Left lobe of liver (tissue), 2 donors: ENCODE results near the gene AP2A2. TPM values are rescaled to one million over a fixed set of nuclear protein-coding genes. Genes with fewer than 3 reads are reported as not detected.
A peak's percentile ranks its signal among the peaks of the same experiment; 100 is the strongest.

Source experiments
- ATAC-seq: fragments of 200-7000 bp; cut with Tn5 transposase; one replicate; pipeline ENCODE4 v1.9.1; 2020; ENCODE audit warnings: mild to moderate bottlenecking, moderate library complexity
- DNase-seq: peaks from one replicate; pipeline ENCODE4 v3.0.0-alpha.2; 2020; ENCODE audit warnings: low spot score
- total RNA-seq: library from RNA; stranded (reverse); gene quantifications from one replicate; pipeline ENCODE4 v1.2.1, GENCODE V29; 2021
- donor health status: DM: no; HTN: no; CAD: no; lungs with moderate emphysema.
- donor health status: DM: no; HTN: yes; CAD: no.

Gene AP2A2
- total RNA-seq, 1 donor from 2014 or later, result 53.7 TPM

DNA sequence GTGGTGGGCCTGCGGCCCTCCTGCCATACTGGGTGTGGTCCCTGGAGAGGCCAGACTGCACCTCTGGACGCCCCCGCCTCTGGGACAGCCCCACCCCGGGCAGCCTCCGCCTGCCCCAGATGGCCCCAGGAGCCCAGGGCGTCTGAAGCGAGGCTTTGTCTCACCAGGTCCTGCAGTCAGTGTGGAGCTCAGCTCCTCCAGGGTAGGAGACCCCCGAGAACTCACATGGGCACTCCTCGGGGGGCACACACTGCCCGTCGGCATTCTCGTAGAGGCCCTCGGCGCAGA lies 100.4 kb downstream of the AP2A2 start:
- no peak for DNase-seq

GRCh38 chr11:1026641-1027482 lies 101.2 kb downstream of the AP2A2 start:
- DNase-seq, result no peak
- ATAC-seq, result no peak

More for the DNA sequence above, 100.4 kb downstream of the AP2A2 start:
- ATAC-seq, result no peak

DNA sequence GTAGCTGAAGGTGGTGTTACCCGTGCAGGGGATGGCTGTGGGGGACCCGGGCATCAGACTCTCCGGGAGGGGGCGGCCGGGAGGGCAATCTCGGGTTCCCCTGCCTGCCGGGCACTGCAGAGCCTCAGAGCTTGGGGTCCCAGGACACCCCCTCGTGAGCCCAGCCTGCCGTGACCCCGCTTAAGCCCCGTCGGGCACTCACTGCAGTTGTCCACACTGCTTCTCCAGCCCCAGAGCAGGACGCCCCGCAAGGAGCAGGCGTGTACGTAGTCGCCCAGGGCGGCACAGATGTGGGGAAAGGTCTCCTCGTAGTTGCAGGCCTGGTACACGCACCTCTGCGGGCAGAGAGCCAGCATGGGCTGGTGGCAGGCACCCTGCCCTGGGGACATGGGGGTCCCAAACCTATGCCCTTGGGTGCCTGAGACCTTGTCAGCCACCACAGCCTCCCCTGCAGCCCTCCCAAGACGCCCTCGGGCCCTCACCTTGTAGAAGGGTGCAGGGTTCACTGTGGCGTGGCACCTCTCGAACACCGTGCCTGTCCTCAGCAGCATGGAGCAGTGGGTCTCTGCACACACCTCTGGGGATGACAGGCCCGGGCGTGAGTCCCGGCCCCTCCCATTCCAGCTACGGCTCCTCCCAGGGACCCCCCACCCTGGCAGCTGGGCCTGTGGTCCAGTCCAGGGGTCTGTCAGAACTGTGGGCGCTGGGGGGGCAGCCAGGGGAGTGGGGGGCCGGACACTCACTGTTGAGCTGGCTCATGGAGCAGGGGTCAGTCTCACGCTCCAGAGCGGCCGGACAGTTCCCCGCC lies 102.0 kb downstream of the AP2A2 start:
- no peak for ATAC-seq
- DNase-seq, result no peak

DNA sequence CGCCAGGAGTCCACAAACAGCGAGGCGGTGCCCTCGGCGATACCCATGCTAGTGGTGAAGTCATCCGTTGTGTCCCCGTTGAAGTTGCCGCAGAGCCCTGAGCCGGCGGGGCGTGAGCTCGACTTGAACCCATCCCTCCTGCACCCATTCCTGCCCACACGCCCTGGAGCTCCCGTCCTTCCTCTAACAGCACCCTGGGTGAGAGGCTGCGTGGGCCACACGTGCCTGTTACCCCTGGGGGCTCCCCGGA lies 102.5 kb downstream of the AP2A2 start:
- ATAC-seq (no peak), DNase-seq (no peak)

DNA sequence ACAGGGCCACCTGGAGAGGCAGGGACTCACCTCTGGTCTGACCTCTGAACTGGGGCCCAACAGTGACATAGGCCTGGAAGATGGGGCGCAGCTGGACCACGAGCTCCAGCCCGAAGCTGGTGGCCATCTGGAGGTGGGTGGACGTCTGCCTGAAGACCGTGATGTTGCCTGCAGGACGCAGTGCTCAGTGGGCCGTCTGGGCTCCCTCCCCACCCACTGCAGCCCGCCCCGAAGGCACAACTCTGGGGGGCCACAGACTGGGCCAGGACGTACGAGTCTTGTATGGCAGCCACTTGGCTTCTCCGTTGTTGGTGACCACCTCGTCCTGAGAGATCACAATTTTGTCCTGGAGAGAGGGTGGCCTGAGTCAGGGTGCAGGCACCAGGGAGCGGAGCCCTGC lies 102.9 kb downstream of the AP2A2 start:
- no peak for ATAC-seq
- DNase-seq, result no peak

DNA sequence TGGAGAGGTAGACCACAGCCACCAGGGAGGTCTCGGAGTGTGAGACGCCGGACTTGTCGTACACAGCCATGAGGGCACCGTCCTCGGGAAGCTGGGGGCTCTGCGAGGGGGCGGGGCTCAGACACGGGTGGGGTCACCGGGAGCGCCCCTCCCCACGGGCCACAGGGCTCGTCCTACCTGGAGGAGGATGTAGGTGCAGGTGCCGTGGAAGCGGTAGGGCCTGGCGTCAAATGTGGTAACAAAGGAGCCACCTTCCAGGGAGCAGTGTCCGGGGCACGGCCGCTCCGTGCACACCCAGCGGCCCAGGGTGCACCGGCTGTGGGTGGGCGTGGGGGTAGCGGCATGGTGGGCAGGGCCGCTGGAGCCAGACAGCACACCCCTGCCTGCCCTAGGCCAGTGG lies 103.4 kb downstream of the AP2A2 start:
- ATAC-seq (no peak), DNase-seq (no peak)

GRCh38 chr11:1029654-1030053 lies 104.0 kb downstream of the AP2A2 start:
- ATAC-seq (peak; percentile 3), DNase-seq (no peak)

DNA sequence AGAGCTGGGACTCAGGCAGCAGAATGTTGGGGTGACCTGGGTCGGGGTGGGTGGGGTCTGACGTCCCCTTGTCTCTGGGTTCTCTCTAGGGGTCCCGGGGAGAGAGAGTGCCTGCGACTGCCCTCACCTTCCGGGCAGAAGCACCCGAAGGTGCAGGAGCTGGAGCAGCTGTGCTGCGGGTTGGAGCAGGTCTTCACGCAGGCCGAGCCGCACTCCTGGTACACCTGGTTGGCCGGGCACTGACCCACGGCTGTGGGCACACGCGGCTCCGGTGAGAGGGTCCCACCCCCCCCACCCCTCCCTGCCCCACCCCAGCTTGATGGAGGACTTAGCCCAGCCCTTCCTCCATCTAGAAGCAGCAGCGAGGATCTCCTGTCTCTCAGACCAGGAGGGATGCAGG lies 104.4 kb downstream of the AP2A2 start:
- ATAC-seq (no peak), DNase-seq (no peak)

- ATAC-seq (no peak), DNase-seq (no peak)
Observed at GRCh38 chr11:1030556-1030955, 104.9 kb downstream of the AP2A2 start.

DNA sequence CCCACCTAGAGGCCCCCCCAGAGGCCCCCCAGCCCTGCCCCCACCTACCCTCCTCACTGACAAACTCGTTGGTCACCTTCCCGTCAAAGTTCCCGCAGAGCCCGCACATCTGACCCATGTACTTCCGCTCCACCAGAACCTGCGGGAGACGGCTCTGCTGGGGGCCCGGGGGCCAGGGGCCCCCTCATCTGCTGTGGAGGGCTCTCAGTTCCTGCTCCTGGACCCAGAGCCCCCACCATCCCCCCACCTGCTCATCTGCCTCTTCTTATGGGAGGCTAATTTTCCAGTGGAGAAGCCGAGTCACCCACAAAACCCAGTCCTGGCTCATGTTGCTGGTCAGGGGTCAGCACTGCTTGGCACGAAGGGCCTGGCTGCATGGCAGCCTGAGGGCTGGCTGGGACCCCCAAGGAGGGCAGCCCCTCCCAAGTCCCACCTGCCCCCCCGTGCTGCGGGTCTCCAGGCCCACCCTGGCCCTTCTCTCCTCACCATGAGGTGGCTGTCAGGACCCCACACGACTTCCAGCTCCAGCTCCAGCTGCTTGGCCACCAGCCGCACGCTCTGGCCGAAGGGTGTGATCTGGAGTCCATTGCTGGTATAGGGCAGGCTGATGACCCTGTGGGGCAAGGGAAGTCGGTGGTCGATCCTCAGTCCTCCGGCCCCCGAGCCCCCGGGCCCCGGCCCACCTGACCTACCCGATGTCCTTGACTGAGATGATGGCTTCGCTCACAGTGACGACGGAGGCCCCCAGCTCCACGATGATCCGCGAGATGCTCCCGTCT lies 105.6 kb downstream of the AP2A2 start:
- no peak for DNase-seq
- ATAC-seq, result no peak

DNA sequence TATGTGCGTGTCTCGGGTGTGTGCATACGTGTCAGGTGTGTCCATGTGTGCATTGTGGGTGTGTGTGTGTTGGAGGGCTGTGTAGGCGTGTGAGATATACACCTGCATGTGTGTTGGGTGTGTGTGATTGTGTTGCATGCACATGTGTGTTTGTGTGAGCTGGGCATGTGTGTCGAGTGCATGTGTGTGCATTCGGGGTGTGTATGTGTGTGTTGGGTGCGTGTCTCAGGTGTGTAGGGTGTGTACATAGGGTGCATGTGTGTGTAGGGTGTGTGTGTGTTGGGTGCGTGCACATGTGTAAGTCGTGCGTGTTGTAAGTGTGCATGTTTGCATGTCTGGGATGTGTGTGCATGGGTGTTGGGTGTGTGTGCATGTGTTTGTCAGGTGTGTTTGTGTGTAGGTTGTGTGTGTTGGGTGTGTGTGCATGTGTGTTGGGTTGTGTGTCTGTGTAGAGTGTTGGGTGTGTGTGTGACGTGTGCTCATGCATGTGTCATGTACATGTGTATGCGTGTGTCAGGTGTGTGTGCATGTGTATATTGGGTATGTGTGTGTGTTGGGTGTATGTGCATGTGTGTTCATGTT lies 106.7 kb downstream of the AP2A2 start:
- DNase-seq, result no peak
- ATAC-seq, result no peak

- ATAC-seq, result no peak
- no peak for DNase-seq
Observed at GRCh38 chr11:1033016-1033798, 107.5 kb downstream of the AP2A2 start.

- ATAC-seq (peak; percentile 18), DNase-seq (no peak)
Observed at GRCh38 chr11:1034001-1034400, 108.3 kb downstream of the AP2A2 start.

GRCh38 chr11:1034456-1035295 lies 109.0 kb downstream of the AP2A2 start:
- DNase-seq (no peak), ATAC-seq (peak; percentile 7)

DNA sequence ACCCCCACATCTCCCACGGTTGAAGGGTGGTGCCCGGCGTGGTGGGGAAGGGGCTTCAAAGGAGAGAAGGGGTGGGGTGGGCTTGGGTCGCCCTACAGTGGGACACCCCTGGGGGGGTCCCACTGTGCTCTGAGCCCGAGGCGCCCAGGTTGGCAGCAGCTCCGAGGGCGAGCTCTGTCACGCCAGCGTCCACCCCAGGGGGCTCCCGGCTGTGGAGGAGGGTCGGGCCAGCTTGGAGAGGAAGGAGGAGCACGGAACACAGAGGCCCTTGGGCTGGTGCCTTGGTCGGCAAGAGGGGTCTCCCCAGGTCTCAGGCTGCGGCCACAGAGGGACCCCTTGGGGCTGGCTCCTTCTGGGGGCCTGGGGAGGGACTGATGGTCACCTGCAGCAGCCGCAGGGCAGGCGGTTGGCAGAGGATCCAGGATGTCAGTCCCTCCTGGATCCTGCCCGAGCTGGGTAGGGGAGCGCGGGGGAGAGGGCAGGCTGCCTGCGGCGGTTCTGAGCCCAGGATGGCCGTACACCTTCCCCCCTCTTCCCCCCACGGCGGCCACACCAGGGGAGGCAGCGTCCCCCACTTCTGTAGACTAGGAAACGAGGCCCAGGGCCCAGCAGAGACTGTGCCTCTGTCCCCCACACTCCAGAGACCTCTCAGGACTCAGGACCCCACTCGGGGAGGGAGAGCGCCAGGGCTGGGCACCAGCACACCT lies 110.1 kb downstream of the AP2A2 start:
- no peak for ATAC-seq

DNA sequence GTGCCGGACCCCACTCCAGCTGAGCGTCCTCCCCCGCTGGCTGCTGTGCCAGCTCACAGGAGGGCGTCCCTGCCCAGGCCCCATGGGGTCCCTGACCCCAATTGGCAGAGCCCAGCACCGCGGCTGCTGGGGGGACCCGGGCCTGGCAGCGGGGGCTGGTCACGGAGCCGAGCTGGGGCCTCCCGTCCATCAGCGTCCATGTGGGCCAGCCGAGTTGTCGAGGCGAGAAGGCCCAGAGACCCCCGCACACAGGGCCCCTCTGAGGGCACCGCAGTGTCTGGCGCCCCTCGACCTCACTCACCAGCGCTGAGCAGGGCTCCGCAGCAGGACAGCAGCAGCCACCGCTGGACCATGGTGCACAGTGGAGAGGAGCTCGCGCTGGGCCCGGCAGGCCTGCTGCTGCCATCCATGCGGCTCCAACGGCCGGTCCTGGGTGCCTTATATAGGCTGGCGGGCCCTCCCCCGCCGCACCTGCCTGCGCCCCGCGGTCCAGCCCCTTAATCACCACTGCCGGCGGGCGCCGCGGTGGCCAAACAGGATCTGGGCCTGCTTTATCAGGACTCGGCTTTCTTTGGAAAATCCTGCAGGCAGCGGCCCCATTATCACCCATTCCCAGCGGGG lies 110.7 kb downstream of the AP2A2 start, which contains the start of gene MUC6:
Gene MUC6 (minus strand): TSS at position 416 of the 621 bp plus-strand sequence. CDS start 63 bp downstream, at position 353.
- ATAC-seq (no peak), DNase-seq (no peak)

More for the DNA sequence above, 110.1 kb downstream of the AP2A2 start:
- no peak for DNase-seq

GRCh38 chr11:1036931-1037330 lies 111.3 kb downstream of the AP2A2 start:
- ATAC-seq (no peak), DNase-seq (no peak)

GRCh38 chr11:1037506-1038055 lies 111.9 kb downstream of the AP2A2 start:
- ATAC-seq, result no peak
- DNase-seq, result no peak
